GM18870 (cell line): ENCODE measurements around the gene CEACAM16.
"Not testable (repeated sequence)": the region's sequence is repeated elsewhere in the genome, so short reads cannot be mapped to it uniquely, and the experiment has no call there.

Experiments used
- ATAC-seq: cut with Tn5 transposase; IDR thresholded peaks from one replicate; pipeline ENCODE4 v1.9.1; 2021; ENCODE audit warnings: moderate library complexity; ENCODE audit not compliant: unreplicated experiment

Gene CEACAM16

GRCh38 chr19:44677019-44677811 is 21.7 kb upstream of the CEACAM16 start:
- ATAC-seq, result no peak

GRCh38 chr19:44680536-44680935 is 18.4 kb upstream of the CEACAM16 start:
- no peak for ATAC-seq

- no peak for ATAC-seq
Measured at GRCh38 chr19:44681992-44682790, 16.8 kb upstream of the CEACAM16 start.

GRCh38 chr19:44682807-44683206 is 16.1 kb upstream of the CEACAM16 start:
- no peak for ATAC-seq

- ATAC-seq, result no peak
Measured at GRCh38 chr19:44683434-44684210, 15.3 kb upstream of the CEACAM16 start.

GRCh38 chr19:44684396-44684795 is 14.6 kb upstream of the CEACAM16 start:
- not testable (repeated sequence) for ATAC-seq

GRCh38 chr19:44684892-44685863 is 13.8 kb upstream of the CEACAM16 start:
- no peak for ATAC-seq

GRCh38 chr19:44685877-44686276 is 13.1 kb upstream of the CEACAM16 start:
- no peak for ATAC-seq

- ATAC-seq, result no peak
Measured at GRCh38 chr19:44686896-44687295, 12.1 kb upstream of the CEACAM16 start.

- ATAC-seq, result no peak
Measured at GRCh38 chr19:44687888-44688287, 11.1 kb upstream of the CEACAM16 start.

- ATAC-seq, result no peak
Measured at GRCh38 chr19:44689290-44690130, 9.4 kb upstream of the CEACAM16 start.

- ATAC-seq, result no peak
Measured at GRCh38 chr19:44690131-44690440, 8.9 kb upstream of the CEACAM16 start.

GRCh38 chr19:44692379-44692721 is 6.6 kb upstream of the CEACAM16 start:
- no peak for ATAC-seq

- ATAC-seq, result no peak
Measured at GRCh38 chr19:44694184-44694579, 4.8 kb upstream of the CEACAM16 start.

- ATAC-seq, result no peak
Measured at GRCh38 chr19:44696939-44697669, 1.8 kb upstream of the CEACAM16 start.

GRCh38 chr19:44697670-44698034 is 1.3 kb upstream of the CEACAM16 start:
- no peak for ATAC-seq

GRCh38 chr19:44700547-44700946 is 1.6 kb downstream of the CEACAM16 start:
- no peak for ATAC-seq

GRCh38 chr19:44701228-44701627 is 2.3 kb downstream of the CEACAM16 start:
- ATAC-seq, result no peak

- no peak for ATAC-seq
Measured at GRCh38 chr19:44702551-44703176, 3.7 kb downstream of the CEACAM16 start.
